GM18868 (cell line): ENCODE data around the gene PCDHGC3.

ENCODE experiments used
- ATAC-seq: cut with Tn5 transposase; IDR thresholded peaks from one replicate; pipeline ENCODE4 v1.9.1; 2021; ENCODE audit warnings: mild to moderate bottlenecking, moderate library complexity; ENCODE audit not compliant: unreplicated experiment

Gene PCDHGC3

DNA sequence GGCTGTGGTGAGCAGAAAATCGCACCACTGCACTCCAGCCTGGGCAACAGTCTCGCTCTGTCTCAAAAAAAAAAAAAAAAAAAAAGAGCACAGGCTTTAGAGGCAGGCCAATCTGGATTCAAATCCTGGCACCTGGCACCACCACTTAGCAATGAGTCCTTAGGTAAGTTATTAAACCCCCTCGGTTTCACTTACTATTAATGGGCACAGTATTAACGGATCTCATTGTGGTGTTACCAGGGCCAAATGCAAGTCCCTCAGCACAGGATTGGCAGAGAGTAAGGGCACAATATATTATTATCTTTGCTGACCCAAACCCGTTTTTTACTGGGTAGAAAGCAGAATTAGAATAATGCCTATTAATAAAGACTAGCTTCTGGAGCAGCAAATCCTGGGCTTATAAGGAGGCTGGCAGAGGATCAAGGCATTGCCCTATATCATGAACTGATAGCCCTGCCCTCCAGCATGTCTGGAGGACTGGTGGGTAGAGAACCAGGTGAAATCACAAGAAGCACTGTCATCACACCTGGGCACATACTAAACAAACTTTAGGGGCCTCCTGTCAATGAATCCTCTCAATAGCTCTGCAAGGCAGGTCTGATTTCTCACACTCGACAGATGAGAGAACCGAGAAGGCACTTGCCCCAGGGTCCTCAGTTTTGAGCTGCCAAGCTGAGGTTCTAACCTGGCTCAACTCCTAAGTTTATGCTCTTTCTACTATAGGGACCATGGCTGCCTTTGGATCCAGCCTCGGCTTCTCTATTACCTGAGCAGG, 30.8 kb downstream of the PCDHGC3 start:
- no peak for ATAC-seq

DNA sequence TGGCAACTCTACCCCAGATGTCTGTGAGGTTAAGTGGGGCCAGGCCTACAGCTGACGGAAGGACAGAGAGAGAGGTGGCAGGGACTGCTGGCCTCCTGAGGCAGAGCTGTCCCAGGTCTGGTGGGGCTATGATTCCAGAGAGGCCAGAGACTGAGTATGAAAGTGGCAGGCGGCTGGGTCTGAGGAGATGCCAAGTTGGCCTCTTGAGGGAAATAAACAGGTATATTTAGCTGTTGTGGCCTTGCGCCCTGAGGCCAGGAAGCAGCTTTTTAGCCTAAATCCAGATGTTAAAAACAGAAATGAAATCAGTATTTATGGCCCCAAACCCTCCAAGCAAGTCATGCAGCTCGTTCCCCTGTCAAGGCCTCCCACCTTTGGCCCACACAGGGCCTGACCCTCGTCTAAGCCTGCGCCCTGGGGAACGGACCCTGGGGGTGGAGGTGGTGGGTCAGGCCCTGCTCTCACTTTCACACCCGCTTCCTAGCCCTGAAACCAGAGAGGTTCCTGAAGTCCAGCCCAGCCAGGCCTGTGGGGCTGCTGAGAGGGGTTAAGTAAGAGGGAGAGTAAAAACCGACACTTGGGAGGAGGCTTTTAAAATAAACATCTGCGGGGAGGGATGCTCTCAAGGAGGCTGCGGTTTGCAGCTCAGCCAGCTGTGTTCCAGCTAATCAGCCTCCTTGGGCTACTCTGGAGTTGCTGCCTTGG, 31.8 kb downstream of the PCDHGC3 start:
- ATAC-seq, result peak; percentile 17

DNA sequence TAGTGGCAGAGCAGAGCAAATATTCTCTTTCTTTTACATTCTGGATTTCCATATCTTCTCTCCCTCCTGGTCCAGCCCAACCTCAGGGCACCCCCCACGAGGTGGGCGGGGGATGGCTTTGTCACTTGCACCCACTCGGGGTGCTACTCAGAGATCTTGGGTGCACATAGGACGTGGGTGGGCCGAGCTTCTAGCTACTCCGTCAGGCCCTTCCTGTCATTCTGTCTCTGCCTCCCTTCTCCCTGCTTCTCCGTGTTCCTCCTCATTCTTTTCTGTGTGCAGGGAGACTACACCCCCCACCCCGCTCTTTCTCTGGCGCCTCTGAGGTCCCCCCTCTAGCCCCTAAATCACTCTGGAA, 32.7 kb downstream of the PCDHGC3 start:
- ATAC-seq, result no peak

GRCh38 chr5:141508798-141509611, 33.2 kb downstream of the PCDHGC3 start:
- peak; percentile 19 for ATAC-seq

- ATAC-seq, result no peak
Observed at GRCh38 chr5:141510160-141510559, 34.4 kb downstream of the PCDHGC3 start.

DNA sequence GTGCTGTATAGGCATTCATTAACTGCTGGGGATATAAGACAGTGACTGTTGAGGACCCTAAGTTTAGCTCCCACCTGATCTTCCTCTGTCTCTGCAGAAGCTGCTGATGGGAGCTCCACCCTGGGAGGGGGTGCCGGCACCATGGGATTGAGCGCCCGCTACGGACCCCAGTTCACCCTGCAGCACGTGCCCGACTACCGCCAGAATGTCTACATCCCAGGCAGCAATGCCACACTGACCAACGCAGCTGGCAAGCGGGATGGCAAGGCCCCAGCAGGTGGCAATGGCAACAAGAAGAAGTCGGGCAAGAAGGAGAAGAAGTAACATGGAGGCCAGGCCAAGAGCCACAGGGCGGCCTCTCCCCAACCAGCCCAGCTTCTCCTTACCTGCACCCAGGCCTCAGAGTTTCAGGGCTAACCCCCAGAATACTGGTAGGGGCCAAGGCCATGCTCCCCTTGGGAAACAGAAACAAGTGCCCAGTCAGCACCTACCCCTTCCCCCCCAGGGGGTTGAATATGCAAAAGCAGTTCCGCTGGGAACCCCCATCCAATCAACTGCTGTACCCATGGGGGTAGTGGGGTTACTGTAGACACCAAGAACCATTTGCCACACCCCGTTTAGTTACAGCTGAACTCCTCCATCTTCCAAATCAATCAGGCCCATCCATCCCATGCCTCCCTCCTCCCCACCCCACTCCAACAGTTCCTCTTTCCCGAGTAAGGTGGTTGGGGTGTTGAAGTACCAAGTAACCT, 35.3 kb downstream of the PCDHGC3 start:
- ATAC-seq, result peak; percentile 44

DNA sequence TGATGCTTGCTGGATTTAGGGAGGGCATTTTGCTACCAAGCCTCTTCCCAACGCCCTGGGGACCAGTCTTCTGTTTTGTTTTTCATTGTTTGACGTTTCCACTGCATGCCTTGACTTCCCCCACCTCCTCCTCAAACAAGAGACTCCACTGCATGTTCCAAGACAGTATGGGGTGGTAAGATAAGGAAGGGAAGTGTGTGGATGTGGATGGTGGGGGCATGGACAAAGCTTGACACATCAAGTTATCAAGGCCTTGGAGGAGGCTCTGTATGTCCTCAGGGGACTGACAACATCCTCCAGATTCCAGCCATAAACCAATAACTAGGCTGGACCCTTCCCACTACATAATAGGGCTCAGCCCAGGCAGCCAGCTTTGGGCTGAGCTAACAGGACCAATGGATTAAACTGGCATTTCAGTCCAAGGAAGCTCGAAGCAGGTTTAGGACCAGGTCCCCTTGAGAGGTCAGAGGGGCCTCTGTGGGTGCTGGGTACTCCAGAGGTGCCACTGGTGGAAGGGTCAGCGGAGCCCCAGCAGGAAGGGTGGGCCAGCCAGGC, 36.1 kb downstream of the PCDHGC3 start:
- no peak for ATAC-seq

DNA sequence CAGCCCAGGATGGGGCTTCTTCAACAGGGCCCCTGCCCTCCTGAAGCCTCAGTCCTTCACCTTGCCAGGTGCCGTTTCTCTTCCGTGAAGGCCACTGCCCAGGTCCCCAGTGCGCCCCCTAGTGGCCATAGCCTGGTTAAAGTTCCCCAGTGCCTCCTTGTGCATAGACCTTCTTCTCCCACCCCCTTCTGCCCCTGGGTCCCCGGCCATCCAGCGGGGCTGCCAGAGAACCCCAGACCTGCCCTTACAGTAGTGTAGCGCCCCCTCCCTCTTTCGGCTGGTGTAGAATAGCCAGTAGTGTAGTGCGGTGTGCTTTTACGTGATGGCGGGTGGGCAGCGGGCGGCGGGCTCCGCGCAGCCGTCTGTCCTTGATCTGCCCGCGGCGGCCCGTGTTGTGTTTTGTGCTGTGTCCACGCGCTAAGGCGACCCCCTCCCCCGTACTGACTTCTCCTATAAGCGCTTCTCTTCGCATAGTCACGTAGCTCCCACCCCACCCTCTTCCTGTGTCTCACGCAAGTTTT, 36.7 kb downstream of the PCDHGC3 start:
- no peak for ATAC-seq

DNA sequence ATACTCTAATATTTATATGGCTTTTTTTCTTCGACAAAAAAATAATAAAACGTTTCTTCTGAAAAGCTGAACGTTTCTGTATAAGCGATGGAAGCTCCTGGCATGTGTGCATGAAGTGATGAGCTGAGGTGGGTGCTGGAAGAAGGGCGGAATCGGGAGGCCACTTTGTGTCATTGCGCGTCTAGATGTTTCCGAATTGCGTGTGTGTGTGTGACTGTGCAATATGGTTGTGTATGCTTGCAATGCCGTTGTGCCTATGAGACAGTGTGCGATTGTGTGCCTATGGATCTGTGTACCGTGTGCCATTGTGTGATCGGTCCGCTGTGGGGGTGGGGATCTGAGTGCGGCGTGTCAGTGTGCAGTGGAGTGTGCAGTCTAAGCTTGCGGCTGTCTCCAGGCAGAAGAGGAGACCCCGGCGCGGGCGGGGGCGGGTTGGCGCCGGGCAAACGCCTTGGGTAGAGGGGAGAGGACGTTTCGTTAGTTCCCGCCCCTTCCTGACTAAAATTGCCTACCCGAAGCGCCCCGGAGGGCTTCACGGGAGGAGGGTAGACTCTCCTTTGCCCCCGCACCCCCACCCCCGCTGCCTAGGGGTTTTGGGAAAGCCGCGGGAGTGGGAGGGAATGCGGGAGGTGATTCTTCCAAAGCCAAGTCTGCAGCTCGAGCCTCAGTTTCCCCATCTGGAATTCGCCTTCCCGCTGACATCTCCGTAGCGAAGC, 37.3 kb downstream of the PCDHGC3 start:
- no peak for ATAC-seq

- peak; percentile 51 for ATAC-seq
Observed at GRCh38 chr5:141513627-141514329, 38.0 kb downstream of the PCDHGC3 start.

DNA sequence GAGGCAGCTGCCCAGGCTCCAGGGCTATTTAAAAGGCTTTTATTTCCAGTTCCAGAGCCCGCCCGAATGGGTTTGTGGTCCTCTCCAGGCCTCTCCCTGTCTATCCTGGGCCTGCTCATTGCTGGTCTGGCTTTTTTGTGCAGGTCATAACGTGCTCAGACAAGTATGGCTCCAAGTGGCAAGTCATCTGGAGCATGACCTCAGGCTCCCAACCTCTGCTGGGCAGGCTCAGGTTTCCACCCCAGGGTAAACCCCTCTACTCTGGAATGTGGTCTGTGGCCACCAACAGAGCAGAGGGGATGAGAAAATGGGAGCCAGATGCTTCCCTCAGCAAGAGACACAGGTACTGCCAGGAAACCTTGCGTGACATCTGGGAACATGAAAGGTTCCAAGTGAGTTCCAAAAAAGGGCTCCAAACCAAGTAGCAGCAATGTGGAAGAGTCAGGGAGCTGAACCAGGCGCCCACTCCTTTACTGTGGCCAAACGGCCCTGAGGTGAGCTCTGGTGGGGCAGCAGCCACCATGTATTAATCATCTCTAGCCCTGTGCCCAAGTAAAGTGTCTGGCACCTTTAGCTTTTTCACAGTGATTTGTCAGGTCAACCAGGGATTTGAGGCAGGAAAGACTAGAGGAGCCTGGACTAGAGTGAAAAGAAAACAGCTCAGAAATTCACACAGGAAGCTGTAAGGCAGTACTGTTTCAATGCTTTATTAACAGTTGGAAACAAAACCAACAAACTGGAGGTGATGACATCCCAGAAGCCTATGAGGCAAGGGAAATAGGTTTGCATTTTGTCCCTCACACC, 38.8 kb downstream of the PCDHGC3 start:
- ATAC-seq, result peak; percentile 9

- no peak for ATAC-seq
Observed at GRCh38 chr5:141515141-141515540, 39.4 kb downstream of the PCDHGC3 start.

DNA sequence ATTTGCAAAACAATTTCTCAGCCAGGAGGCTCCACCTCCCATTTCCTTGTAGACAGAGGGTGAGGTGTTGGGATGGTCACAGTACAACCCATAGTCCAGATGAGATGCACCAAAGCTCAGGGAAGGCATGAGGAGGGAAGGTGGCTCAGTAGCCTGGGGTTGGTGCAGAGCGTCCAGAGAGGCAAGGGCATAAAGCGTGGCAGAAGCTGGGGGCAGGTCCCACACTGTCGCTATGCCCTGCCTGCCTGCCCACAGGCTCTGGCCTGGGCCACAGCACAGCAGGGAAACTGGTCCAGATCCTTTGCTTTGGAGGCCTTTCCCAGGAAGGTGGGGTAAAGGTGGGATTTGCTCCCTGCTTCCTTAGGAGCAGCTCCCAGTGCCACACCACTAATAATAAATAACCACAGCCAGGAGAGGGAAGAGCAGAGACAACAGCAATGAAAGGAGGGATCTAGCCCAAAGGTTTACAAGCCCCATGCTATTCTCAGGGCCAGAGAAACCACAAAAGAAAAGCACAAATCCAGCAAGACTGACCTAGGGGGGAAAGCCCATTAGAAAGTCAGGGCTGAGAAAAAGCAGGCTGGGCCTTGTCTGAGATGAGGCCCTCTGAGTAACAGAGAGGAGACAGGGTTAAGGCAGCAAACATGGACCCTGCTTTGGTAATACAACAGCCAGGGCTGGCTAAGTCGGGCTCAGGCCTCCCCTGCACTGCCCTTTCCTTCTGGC, 40.3 kb downstream of the PCDHGC3 start:
- no peak for ATAC-seq

GRCh38 chr5:141516672-141517025, 40.9 kb downstream of the PCDHGC3 start:
- no peak for ATAC-seq

DNA sequence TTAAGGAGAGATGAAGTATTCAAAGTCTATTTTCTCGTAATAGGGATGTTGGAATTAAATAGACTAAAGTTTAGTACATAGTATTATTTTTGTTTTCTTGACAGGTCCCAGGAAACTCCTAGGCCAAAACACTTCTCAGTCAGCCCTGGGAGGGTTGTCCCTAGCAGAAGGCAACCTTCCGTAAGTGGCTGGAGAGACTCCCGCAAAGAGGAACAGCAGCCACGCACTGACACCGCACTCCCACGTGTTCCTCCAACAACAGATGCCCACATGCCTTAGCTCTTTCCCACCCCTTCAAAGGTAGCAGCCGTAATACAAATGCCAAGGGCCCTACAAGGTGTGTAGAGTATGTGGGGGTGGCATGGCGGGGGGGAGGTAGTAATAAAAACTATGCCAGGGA, 41.5 kb downstream of the PCDHGC3 start:
- ATAC-seq, result no peak

GRCh38 chr5:141517880-141518617, 42.3 kb downstream of the PCDHGC3 start:
- ATAC-seq, result no peak

- no peak for ATAC-seq
Observed at GRCh38 chr5:141518618-141519015, 42.9 kb downstream of the PCDHGC3 start.
